Endothelial cell of umbilical vein (primary cell): ENCODE measurements around the gene CDS2. TPM values are rescaled to one million over a fixed set of nuclear protein-coding genes. Genes with fewer than 3 reads are reported as not detected.
A peak's percentile ranks its signal among the peaks of the same experiment; 100 is the strongest.

Source experiments
- BruUV-seq: library from RNA; stranded (reverse); fragments of 400-500 nt; replicated peaks from 2 replicates; lab custom pipeline; 2021; lab: Mats Ljungman, UMichigan
- CTCF ChIA-PET: fragments of 300-600, 350-600 bp; sonication (Branson Sonifier 250); formaldehyde crosslinking; loops from one replicate; lab custom pipeline; 2021; ENCODE audit warnings: antibody characterized with exemption, inconsistent platforms; lab: Charles Lee
- POLR2A ChIA-PET: fragments of 300-600, 350-600 bp; sonication (Branson Sonifier 250); formaldehyde crosslinking; loops from one replicate; lab custom pipeline; 2021; ENCODE audit warnings: antibody characterized with exemption, inconsistent platforms; lab: Charles Lee
- DNase-seq: peaks from one replicate; pipeline ENCODE4 v3.0.0-alpha.2; 2011; ENCODE audit warnings: low read depth, low spot score
- FAIRE-seq: peaks from 2 replicates; lab custom pipeline; 2011; peaks lifted over from hg19 to GRCh38; lab: Jason Lieb, UNC
- H2AFZ ChIP-seq: 2 replicates; pipeline ENCODE4 v1.6.0; 2012; ENCODE audit warnings: low read depth, low read length, control low read depth, inconsistent platforms
- H3K27ac ChIP-seq: 2 replicates; pipeline ENCODE4 v1.5.1; 2011; ENCODE audit warnings: low read depth, mild to moderate bottlenecking, control low read depth, low read length, moderate library complexity; ENCODE audit not compliant: insufficient read depth
- H3K27me3 ChIP-seq, 2 experiments: 2 replicates each; pipeline versions ENCODE4 v1.6.0 to v1.6.1; 2011; ENCODE audit warnings: low read length in 2 of 2, mixed read lengths in 1 of 2; ENCODE audit not compliant: control insufficient read depth in 2 of 2, insufficient read depth in 2 of 2
- H3K36me3 ChIP-seq, 2 experiments: 2 replicates in 1 of 2; 3 replicates in 1 of 2; pipeline ENCODE4 v1.5.1; 2011; ENCODE audit warnings: low read length in 2 of 2, mild to moderate bottlenecking in 1 of 2, moderate library complexity in 1 of 2; ENCODE audit not compliant: control insufficient read depth in 2 of 2, insufficient read depth in 2 of 2; ENCODE audit errors: extremely low read depth in 1 of 2
- H3K4me1 ChIP-seq: 3 replicates; pipeline ENCODE4 v1.5.1; 2011; ENCODE audit warnings: mild to moderate bottlenecking, low read length; ENCODE audit not compliant: control insufficient read depth, insufficient read depth; ENCODE audit errors: extremely low read depth
- H3K4me2 ChIP-seq: 2 replicates; pipeline ENCODE4 v1.6.1; 2011; ENCODE audit warnings: low read length, control low read depth, mixed read lengths; ENCODE audit not compliant: insufficient read depth
- H3K4me3 ChIP-seq, 3 experiments: fragments of 200-600 bp in 1 of 3; sonication (generic), shearing (Covaris generic) in 1 of 3; replicated peaks in 1 of 3; 2 replicates each; pipeline ENCODE4 v1.5.1; 2011 to 2016; ENCODE audit warnings: control low read depth in 3 of 3, low read length in 3 of 3, mild to moderate bottlenecking in 2 of 3, inconsistent platforms in 1 of 3, low read depth in 1 of 3, moderate library complexity in 1 of 3; ENCODE audit not compliant: insufficient read depth in 1 of 3
- H3K79me2 ChIP-seq: 2 replicates; pipeline ENCODE4 v1.6.0; 2012; ENCODE audit warnings: low read length, inconsistent platforms; ENCODE audit not compliant: control insufficient read depth, insufficient read depth
- H3K9ac ChIP-seq: replicated peaks from 2 replicates; pipeline ENCODE3; 2011; ENCODE audit warnings: low read length, control low read depth; ENCODE audit not compliant: insufficient read depth; ENCODE audit errors: extremely low read depth
- H3K9me1 ChIP-seq: replicated peaks from 3 replicates; pipeline ENCODE4 v1.6.0; 2011; ENCODE audit warnings: mild to moderate bottlenecking, low read length; ENCODE audit not compliant: control insufficient read depth, insufficient read depth; ENCODE audit errors: extremely low read depth
- H3K9me3 ChIP-seq: replicated peaks from 2 replicates; pipeline ENCODE4 v1.5.1; 2012; ENCODE audit warnings: low read length, inconsistent platforms; ENCODE audit not compliant: control insufficient read depth, insufficient read depth
- H4K20me1 ChIP-seq: replicated peaks from 2 replicates; pipeline ENCODE3; 2011; ENCODE audit warnings: mild to moderate bottlenecking, low read length; ENCODE audit not compliant: control insufficient read depth, insufficient read depth; ENCODE audit errors: extremely low read depth
- CTCF ChIP-seq, 2 donors: IDR thresholded peaks; 1 replicate in 1 of 2; 2 replicates in 1 of 2; pipeline ENCODE4 v1.5.1; 2011; ENCODE audit warnings: low read length in 2 of 2, mild to moderate bottlenecking in 2 of 2, moderate library complexity in 2 of 2, control low read depth in 1 of 2, inconsistent platforms in 1 of 2, low read depth in 1 of 2; ENCODE audit not compliant: insufficient read depth in 1 of 2; ENCODE audit errors: extremely low read depth in 1 of 2
- EZH2 ChIP-seq: IDR thresholded peaks from 2 replicates; pipeline ENCODE4 v1.6.1; 2012; ENCODE audit warnings: borderline replicate concordance, low read depth, mild to moderate bottlenecking, moderate library complexity, low read length, inconsistent platforms; ENCODE audit not compliant: severe bottlenecking
- FOS ChIP-seq: IDR thresholded peaks from 2 replicates; pipeline ENCODE4 v1.6.1; 2011; ENCODE audit warnings: mild to moderate bottlenecking, low read length, moderate library complexity, borderline replicate concordance; ENCODE audit not compliant: insufficient read depth
- GATA2 ChIP-seq: IDR thresholded peaks from 2 replicates; pipeline ENCODE4 v1.7.0; 2011; ENCODE audit warnings: low read depth, mild to moderate bottlenecking, moderate library complexity, mixed read lengths, low read length; ENCODE audit not compliant: insufficient read length, insufficient read depth
- POLR2A ChIP-seq: IDR thresholded peaks from 2 replicates; pipeline ENCODE4 v1.6.1; 2012; ENCODE audit warnings: low read depth, mild to moderate bottlenecking, control low read depth, low read length
- POLR2AphosphoS5 ChIP-seq: IDR thresholded peaks from 2 replicates; pipeline ENCODE4 v1.6.1; 2012; ENCODE audit warnings: low read depth, mild to moderate bottlenecking, control low read depth, low read length, moderate library complexity; ENCODE audit not compliant: insufficient read depth
- dilution Hi-C: fragments of 300-500 bp; cut with MboI; formaldehyde crosslinking; loops from one replicate; pipeline ENCODE4 v1.15.0; 2019; ENCODE audit warnings: low sequenced_read_pairs; ENCODE audit not compliant: extremely low pct_ligation_motif_present
- intact Hi-C: fragments of 100-400 bp; cut with micrococcal nuclease; formaldehyde crosslinking; loops from one replicate; pipeline ENCODE4 v1.10.0; 2022
- polyA plus RNA-seq, 4 experiments: library from polyadenylated mRNA; depleted of rRNA in 3 of 4; stranded (reverse) in 3 of 4; unstranded in 1 of 4; fragments of >200 nt; gene quantifications; 2 replicates each; pipeline versions ENCODE4 v1.2.1 to v1.2.3, GENCODE V29; 2011 to 2012; ENCODE audit warnings: missing spikeins in 1 of 4
- total RNA-seq: library from RNA; stranded (reverse); gene quantifications from 2 replicates; pipeline ENCODE4 v1.2.3, GENCODE V29; 2021
- TF ChIP-seq, protein P1 (sequence below): IDR thresholded peaks from 2 replicates; pipeline ENCODE4 v1.6.1; 2011; ENCODE audit not compliant: insufficient read depth, insufficient read length

CDS2 gene
- total and polyA plus RNA-seq, 2 donors (not counting 3 experiments of a cell fraction or from before 2014, with no cell fraction given): 47.0 to 49.0 TPM

GRCh38 chr20:5190444-5190843 lies 63.6 kb downstream of the CDS2 start:
- Histone ChIP-seq H3K9ac (no peak overlapping the region), H3K4me3 (no peak overlapping the region), H3K79me2 (no peaks in the 10 kb centered on the region), H3K4me1 (peaks cover 3% of the 10 kb centered on the region), H2AFZ (no peak overlapping the region), H3K4me2 (no peak overlapping the region), H3K27me3 (no peaks in the 10 kb centered on the region), H3K36me3 (peaks cover 0 to 27% of the 10 kb centered on the region in 2 experiments), H3K27ac (no peak overlapping the region), H4K20me1 (no peaks in the 10 kb centered on the region), H3K9me3 (no peaks in the 10 kb centered on the region), H3K9me1 (no peaks in the 10 kb centered on the region)
- FAIRE-seq: no peak
- ChIA-PET CTCF (interaction anchor here (1.8 to 4.8 kb wide), 4 partner anchors 9 to 257 kb away, joined by 8 to 371 read pairs (median 28); partner anchors contain the start of gene CDS2), POLR2A (no interaction called here)
- TF ChIP-seq FOS (no peak), POLR2A (no peak), GATA2 (no peak), POLR2AphosphoS5 (no peak)
- TF ChIP-seq, protein P1, sequence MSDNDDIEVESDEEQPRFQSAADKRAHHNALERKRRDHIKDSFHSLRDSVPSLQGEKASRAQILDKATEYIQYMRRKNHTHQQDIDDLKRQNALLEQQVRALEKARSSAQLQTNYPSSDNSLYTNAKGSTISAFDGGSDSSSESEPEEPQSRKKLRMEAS: no peak
- intact Hi-C loops (no loop called here), dilution Hi-C loops (no loop called here)
- TSS peak; percentile 5 for BruUV-seq
- no peak for DNase-seq

DNA sequence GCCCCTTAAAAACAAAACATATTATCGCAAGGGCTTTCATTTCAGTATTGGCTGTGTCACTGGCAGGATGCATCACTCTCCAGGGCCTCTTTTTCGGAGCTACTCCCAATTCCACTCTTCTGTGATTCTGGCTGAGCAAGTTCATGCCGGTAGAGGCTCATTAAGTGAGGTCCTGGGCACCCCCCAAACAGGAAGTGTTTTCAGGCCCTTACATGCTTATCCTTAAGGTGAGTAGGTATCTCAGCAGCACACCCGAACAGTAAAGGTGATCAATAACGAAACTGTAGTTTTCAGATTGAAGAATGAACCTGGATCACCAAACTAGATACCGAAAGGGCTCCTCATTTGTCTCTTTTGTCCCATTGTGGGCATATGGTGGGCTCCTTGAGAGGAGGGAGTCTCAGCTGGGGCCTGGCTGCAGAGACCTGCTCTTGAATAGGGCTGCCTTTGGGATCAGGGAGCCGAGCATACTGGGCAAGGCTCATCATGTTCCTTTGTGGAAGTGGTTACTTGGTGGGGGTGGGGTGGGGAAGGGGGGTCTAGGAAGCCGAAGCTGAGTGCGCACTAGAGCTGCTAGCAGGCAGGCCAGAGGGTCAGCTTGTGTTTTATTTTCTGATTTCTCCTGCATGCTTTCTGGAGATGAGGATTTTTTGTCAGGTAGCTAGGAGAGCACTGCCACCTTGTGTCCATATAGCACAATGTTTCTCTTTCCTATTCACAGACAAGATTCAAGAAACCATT lies 65.2 kb downstream of the CDS2 start:
- H2AFZ ChIP-seq: no peak overlapping the region
- intact Hi-C loops: loop anchor here (1.0 kb wide), 3 partner anchors 66 to 136 kb away; no protein-coding TSS in a partner anchor
- peaks cover 3% of the 10 kb centered on the region for H3K4me1 ChIP-seq
- H3K4me3 ChIP-seq: no peak overlapping the region
- TF ChIP-seq CTCF (IDR thresholded peaks at IDR 0.05; ENCODE audit: extremely low read depth in 1 of 2, insufficient read depth in 1 of 2, low read depth in 1 of 2, low read length in 2 of 2): peak; percentile 59 to 64
- TF ChIP-seq FOS: no peak
- no peak for TF ChIP-seq EZH2
- H4K20me1 ChIP-seq: no peaks in the 10 kb centered on the region
- ChIA-PET POLR2A (interaction anchor here (1.1 to 2.0 kb wide), 2 partner anchors 66 to 72 kb away, joined by 6 to 27 read pairs; partner anchors contain the start of genes CDS2 and PCNA), CTCF (interaction anchor here (0.6 to 4.8 kb wide), 42 partner anchors 11 to 586 kb away, joined by 3 to 371 read pairs (median 6); partner anchors contain the start of gene CDS2)
- dilution Hi-C loops: no loop called here
- no peaks in the 10 kb centered on the region for H3K9me1 ChIP-seq
- no peak overlapping the region for H3K4me2 ChIP-seq
- BruUV-seq: no TSS peak
- no peak overlapping the region for H3K27ac ChIP-seq
- H3K27me3 ChIP-seq: no peaks in the 10 kb centered on the region
- H3K9ac ChIP-seq: no peak overlapping the region
- FAIRE-seq: peak; percentile 94
- H3K9me3 ChIP-seq: no peaks in the 10 kb centered on the region
- H3K79me2 ChIP-seq: no peaks in the 10 kb centered on the region
- DNase-seq: peak; percentile 79
- peaks cover 0 to 18% of the 10 kb centered on the region in 2 experiments for H3K36me3 ChIP-seq
